Activated T-cell treated with anti-CD3 and anti-CD28 coated beads, Interleukin-2, amount 50 U/mL, for 72 hours (primary cell): ENCODE data around the gene CHCHD2. TPM values are rescaled to one million over a fixed set of nuclear protein-coding genes. Genes with fewer than 3 reads are reported as not detected.
"Not testable (repeated sequence)": the region's sequence is repeated elsewhere in the genome, so short reads cannot be mapped to it uniquely, and the experiment has no call there.

Experiments
- ATAC-seq, 2 donors: fragments of 150-1000 bp; cut with Tn5 transposase; replicated peaks in 1 of 2; 2 replicates each; pipeline ENCODE4 v1.10.0; 2021; ENCODE audit warnings: moderate library complexity in 2 of 2, mild to moderate bottlenecking in 1 of 2
- DNase-seq, 2 donors: peaks; one replicate each; pipeline ENCODE4 v3.0.0; 2021 to 2022; ENCODE audit warnings: mixed read lengths in 1 of 2
- H3K27ac Mint-ChIP-seq: one replicate; pipeline ENCODE4 v1.8.0; 2022; ENCODE audit warnings: mild to moderate bottlenecking, moderate library complexity, mixed read lengths
- H3K27me3 Mint-ChIP-seq: one replicate; pipeline ENCODE4 v1.8.0; 2022; ENCODE audit warnings: low read depth, mixed read lengths
- H3K36me3 Mint-ChIP-seq, 2 donors: one replicate each; pipeline ENCODE4 v1.8.0; 2022; ENCODE audit warnings: mixed read lengths in 2 of 2, mild to moderate bottlenecking in 1 of 2; ENCODE audit not compliant: insufficient read depth in 2 of 2
- H3K4me1 Mint-ChIP-seq: one replicate; pipeline ENCODE4 v1.8.0; 2022; ENCODE audit warnings: low read depth, mixed read lengths
- H3K4me3 Mint-ChIP-seq, 2 donors: one replicate each; pipeline ENCODE4 v1.8.0; 2022; ENCODE audit warnings: mild to moderate bottlenecking in 2 of 2, mixed read lengths in 2 of 2, moderate library complexity in 2 of 2
- H3K9me3 Mint-ChIP-seq, 2 donors: one replicate each; pipeline ENCODE4 v1.8.0; 2022; ENCODE audit warnings: mixed read lengths in 2 of 2
- total RNA-seq, 2 donors: library from RNA; stranded (reverse); gene quantifications; one replicate each; pipeline ENCODE4 v1.2.3, GENCODE V29; 2022

Gene CHCHD2
- total RNA-seq, 2 donors from 2014 or later: 437 to 452 TPM

GRCh38 chr7:56078196-56078595 lies 28.1 kb downstream of the CHCHD2 start:
- Mint-ChIP-seq H3K27me3 (no peaks in the 10 kb centered on the region), H3K4me3 (no peak overlapping the region), H3K27ac (no peak overlapping the region), H3K4me1 (peaks cover 8% of the 10 kb centered on the region), H3K9me3 (no peaks in the 10 kb centered on the region), H3K36me3 (peaks cover 3 to 20% of the 10 kb centered on the region in 2 donors)
- ATAC-seq: no peak
- no peak for DNase-seq

GRCh38 chr7:56077681-56078080 lies 28.6 kb downstream of the CHCHD2 start:
- no peaks in the 10 kb centered on the region for H3K9me3 Mint-ChIP-seq
- peaks cover 8% of the 10 kb centered on the region for H3K4me1 Mint-ChIP-seq
- no peak for ATAC-seq
- no peak for DNase-seq
- H3K27ac Mint-ChIP-seq: no peak overlapping the region
- H3K36me3 Mint-ChIP-seq: peaks cover 3 to 24% of the 10 kb centered on the region in 2 donors
- H3K27me3 Mint-ChIP-seq: no peaks in the 10 kb centered on the region
- H3K4me3 Mint-ChIP-seq: no peak overlapping the region

DNA sequence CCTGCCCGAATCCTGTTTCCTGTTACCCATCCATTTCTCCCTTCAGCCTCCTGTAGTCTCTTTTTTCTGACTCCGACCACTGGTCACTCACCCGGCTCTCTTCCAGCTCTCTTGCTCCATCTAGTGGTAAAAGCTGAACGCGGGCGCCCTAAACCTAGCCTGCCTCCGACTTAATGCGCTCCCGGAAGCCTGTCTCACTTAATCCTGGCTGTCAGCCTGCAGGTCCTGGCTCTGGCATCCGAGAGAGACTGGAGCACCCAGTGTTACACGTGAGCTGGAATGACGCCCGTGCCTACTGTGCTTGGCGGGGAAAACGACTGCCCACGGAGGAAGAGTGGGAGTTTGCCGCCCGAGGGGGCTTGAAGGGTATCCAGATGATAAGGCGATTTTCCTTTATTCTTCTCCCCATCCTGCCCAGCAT lies 31.9 kb downstream of the CHCHD2 start:
- no peaks in the 10 kb centered on the region for H3K27me3 Mint-ChIP-seq
- no peak overlapping the region for H3K27ac Mint-ChIP-seq
- no peaks in the 10 kb centered on the region for H3K9me3 Mint-ChIP-seq
- no peak overlapping the region for H3K4me3 Mint-ChIP-seq
- peak; percentile 87 to 91 for ATAC-seq
- H3K4me1 Mint-ChIP-seq: peaks cover 8% of the 10 kb centered on the region
- H3K36me3 Mint-ChIP-seq: peaks cover 3 to 21% of the 10 kb centered on the region in 2 donors
- peak; percentile 70 to 79 for DNase-seq

GRCh38 chr7:56066376-56066775 lies 39.9 kb downstream of the CHCHD2 start:
- peaks cover 27% of the 10 kb centered on the region for H3K4me1 Mint-ChIP-seq
- not testable (repeated sequence) for H3K9me3 Mint-ChIP-seq, ATAC-seq, H3K27ac Mint-ChIP-seq, H3K4me3 Mint-ChIP-seq, H3K27me3 Mint-ChIP-seq, DNase-seq
- H3K36me3 Mint-ChIP-seq: peaks cover 10 to 31% of the 10 kb centered on the region in 2 donors

- H3K27ac Mint-ChIP-seq: peak within 1 kb of the TSS; percentile 95
- H3K4me3 Mint-ChIP-seq: peak within 1 kb of the TSS; percentile 91 to 92
- peak; percentile 93 for ATAC-seq
- peak; percentile 91 to 92 for DNase-seq
- peaks cover 48% of the 10 kb centered on the region for H3K4me1 Mint-ChIP-seq
- H3K27me3 Mint-ChIP-seq: no peaks in the 10 kb centered on the region
- peaks cover 13 to 34% of the 10 kb centered on the region in 2 donors for H3K36me3 Mint-ChIP-seq
- no peaks in the 10 kb centered on the region for H3K9me3 Mint-ChIP-seq
These were observed 42.2 kb downstream of the CHCHD2 start, which contains the start of gene SUMF2 for GRCh38 chr7:56063882-56064625. Gene SUMF2, plus strand, starts transcription at chr7:56064286. Its CDS starts 26 bp downstream, at chr7:56064312.

GRCh38 chr7:56063500-56063881 lies 42.8 kb downstream of the CHCHD2 start:
- peak overlapping the region; percentile 91 to 92 for H3K4me3 Mint-ChIP-seq
- peak overlapping the region; percentile 95 for H3K27ac Mint-ChIP-seq
- no peak for DNase-seq
- peaks cover 14 to 28% of the 10 kb centered on the region in 2 donors for H3K36me3 Mint-ChIP-seq
- H3K9me3 Mint-ChIP-seq: no peaks in the 10 kb centered on the region
- no peak for ATAC-seq
- no peaks in the 10 kb centered on the region for H3K27me3 Mint-ChIP-seq
- H3K4me1 Mint-ChIP-seq: peaks cover 53% of the 10 kb centered on the region

GRCh38 chr7:56062382-56062781 lies 43.9 kb downstream of the CHCHD2 start:
- Mint-ChIP-seq H3K4me3 (peak overlapping the region; percentile 12 to 61), H3K36me3 (peaks cover 11 to 35% of the 10 kb centered on the region in 2 donors), H3K27ac (peak overlapping the region; percentile 95), H3K27me3 (no peaks in the 10 kb centered on the region), H3K9me3 (no peaks in the 10 kb centered on the region), H3K4me1 (peaks cover 62% of the 10 kb centered on the region)
- ATAC-seq (no peak), DNase-seq (no peak)

GRCh38 chr7:56053993-56054392 lies 52.3 kb downstream of the CHCHD2 start:
- peaks cover 72% of the 10 kb centered on the region for H3K4me1 Mint-ChIP-seq
- H3K27me3 Mint-ChIP-seq: no peaks in the 10 kb centered on the region
- peak overlapping the region; percentile 69 to 94 for H3K4me3 Mint-ChIP-seq
- no peaks in the 10 kb centered on the region for H3K9me3 Mint-ChIP-seq
- H3K27ac Mint-ChIP-seq: peak overlapping the region; percentile 91
- ATAC-seq: no peak
- peaks cover 10 to 33% of the 10 kb centered on the region in 2 donors for H3K36me3 Mint-ChIP-seq
- no peak for DNase-seq

DNA sequence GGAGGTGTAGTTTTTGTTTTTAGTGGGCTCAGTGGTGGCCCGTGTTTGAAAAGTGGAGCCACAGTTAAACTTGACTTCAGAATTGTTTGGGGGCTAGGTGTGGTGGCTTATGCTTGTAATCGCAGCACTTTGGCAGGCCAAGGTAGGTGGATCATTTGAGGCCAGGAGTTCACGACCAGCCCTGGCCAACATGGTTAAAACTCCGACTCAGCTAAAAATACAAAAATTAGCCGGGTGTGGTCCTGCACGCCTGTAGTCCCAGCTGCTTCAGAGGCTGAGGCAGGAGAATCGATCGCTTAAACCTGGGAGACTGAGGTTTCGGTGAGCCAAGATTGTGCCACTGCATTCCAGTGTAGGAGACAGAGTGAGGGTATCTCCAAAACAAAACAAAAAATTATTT lies 52.9 kb downstream of the CHCHD2 start:
- ATAC-seq (no peak), DNase-seq (no peak)
- H3K9me3 Mint-ChIP-seq: no peaks in the 10 kb centered on the region
- no peaks in the 10 kb centered on the region for H3K27me3 Mint-ChIP-seq
- peak overlapping the region; percentile 85 to 94 for H3K4me3 Mint-ChIP-seq
- H3K27ac Mint-ChIP-seq: peak overlapping the region; percentile 91
- peaks cover 73% of the 10 kb centered on the region for H3K4me1 Mint-ChIP-seq
- peaks cover 9 to 33% of the 10 kb centered on the region in 2 donors for H3K36me3 Mint-ChIP-seq

Other genes starting within 250 kb of the CHCHD2 start
- gene SEPTIN14, start 243.7 kb downstream of the CHCHD2 start, total RNA-seq: not detected
- gene ZNF713, start 219.0 kb downstream of the CHCHD2 start, total RNA-seq: 1 to 10 TPM; 2.0 TPM
- 10 to 100 TPM; 15.3 to 17.1 TPM for gene MRPS17, start 154.6 kb downstream of the CHCHD2 start, total RNA-seq
- 10 to 100 TPM; 55.5 to 57.0 TPM for gene NIPSNAP2, start 141.9 kb downstream of the CHCHD2 start, total RNA-seq
- gene PSPH, start 55.0 kb downstream of the CHCHD2 start, total RNA-seq: 10 to 100 TPM; 27.7 to 30.0 TPM
- gene CCT6A, start 54.7 kb downstream of the CHCHD2 start, total RNA-seq: 100 to 1,000 TPM; 122 to 131 TPM
- 100 to 1,000 TPM; 125 to 141 TPM for gene SUMF2, start 42.2 kb downstream of the CHCHD2 start, total RNA-seq
- 1 to 10 TPM; 1.3 to 2.6 TPM for gene PHKG1, start 13.5 kb downstream of the CHCHD2 start, total RNA-seq
- gene NUPR2, start 9.9 kb upstream of the CHCHD2 start, total RNA-seq: under 1 TPM in 1 of 2 donors, not detected in 1; 0.58 TPM